HPDE6-E6E7 (cell line): ENCODE data around the gene ATP5F1C.
"Not testable (repeated sequence)": the region's sequence is repeated elsewhere in the genome, so short reads cannot be mapped to it uniquely, and the experiment has no call there.

Source experiments
- DNase-seq: peaks from one replicate; pipeline ENCODE4 v3.0.0; 2011; ENCODE audit warnings: missing footprints; ENCODE audit errors: extremely low spot score

Gene ATP5F1C

GRCh38 chr10:7787857-7788638 is at the start of gene ATP5F1C, which contains the start of gene KIN:
Gene ATP5F1C, plus strand, starts transcription at chr10:7788177. Its CDS starts 31 bp downstream, at chr10:7788208.
Gene KIN, minus strand, starts transcription at chr10:7787993. Its CDS starts 60 bp downstream, at chr10:7787933.
- peak; percentile 73 for DNase-seq

GRCh38 chr10:7738536-7739407 is 49.2 kb upstream of the ATP5F1C start:
- DNase-seq, result no peak

GRCh38 chr10:7744307-7744706 is 43.7 kb upstream of the ATP5F1C start:
- no peak for DNase-seq

- not testable (repeated sequence) for DNase-seq
Measured at GRCh38 chr10:7748637-7749036, 39.3 kb upstream of the ATP5F1C start.

- no peak for DNase-seq
Measured at GRCh38 chr10:7750222-7750621, 37.8 kb upstream of the ATP5F1C start.

DNA sequence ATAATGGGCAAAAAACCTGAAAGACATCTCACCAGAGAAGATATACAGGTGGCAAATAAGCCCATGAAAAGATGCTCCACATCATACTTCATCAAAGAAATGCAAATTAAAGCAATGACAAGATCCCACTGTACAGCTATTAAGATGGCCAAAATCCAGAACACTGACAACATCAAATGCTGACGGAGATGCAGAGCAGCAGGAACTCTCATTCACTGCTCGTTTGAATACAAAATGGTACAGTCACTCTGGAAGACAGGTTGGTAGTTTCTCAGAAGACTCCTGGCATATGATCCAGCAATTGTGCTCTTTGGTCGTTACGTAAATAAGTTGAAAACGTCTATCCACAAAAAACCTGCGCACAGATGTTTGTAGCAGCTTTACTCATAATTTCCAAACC is 35.7 kb upstream of the ATP5F1C start:
- no peak for DNase-seq

- no peak for DNase-seq
Measured at GRCh38 chr10:7755103-7755502, 32.9 kb upstream of the ATP5F1C start.

DNA sequence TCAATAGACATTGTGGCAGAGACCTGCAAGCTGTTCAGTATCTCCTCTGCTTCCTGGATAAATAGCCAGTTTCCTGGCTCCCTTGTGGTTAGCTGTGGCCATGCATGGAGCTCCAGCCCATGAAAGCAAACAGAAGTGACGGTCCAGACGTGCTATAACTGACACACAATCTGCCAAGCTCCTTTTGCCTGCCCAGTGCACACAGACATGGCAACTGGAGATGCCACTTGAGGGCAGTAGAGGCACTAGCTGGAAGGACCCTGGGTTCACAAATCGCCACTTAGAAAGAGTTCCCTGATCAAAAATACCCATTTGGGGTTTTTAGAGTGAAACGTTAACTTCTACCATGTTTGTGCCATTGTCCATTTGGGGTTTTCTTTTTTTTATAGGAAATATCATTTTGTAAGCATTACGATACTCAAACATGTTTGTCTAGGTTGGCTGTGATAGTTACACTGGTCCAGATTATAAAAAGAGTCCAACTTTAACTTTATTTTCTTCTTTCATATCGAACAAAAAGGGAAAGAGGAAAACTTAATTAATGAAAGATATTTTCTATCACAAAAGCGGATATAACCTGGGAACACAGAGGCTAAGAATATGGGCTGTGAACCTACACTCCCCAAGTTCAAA is 31.5 kb upstream of the ATP5F1C start:
- DNase-seq, result peak; percentile 0

- DNase-seq, result no peak
Measured at GRCh38 chr10:7763929-7764328, 24.0 kb upstream of the ATP5F1C start.

GRCh38 chr10:7766241-7766640 is 21.7 kb upstream of the ATP5F1C start:
- no peak for DNase-seq

- no peak for DNase-seq
Measured at GRCh38 chr10:7767209-7767608, 20.8 kb upstream of the ATP5F1C start.

- DNase-seq, result no peak
Measured at GRCh38 chr10:7768417-7768816, 19.6 kb upstream of the ATP5F1C start.

DNA sequence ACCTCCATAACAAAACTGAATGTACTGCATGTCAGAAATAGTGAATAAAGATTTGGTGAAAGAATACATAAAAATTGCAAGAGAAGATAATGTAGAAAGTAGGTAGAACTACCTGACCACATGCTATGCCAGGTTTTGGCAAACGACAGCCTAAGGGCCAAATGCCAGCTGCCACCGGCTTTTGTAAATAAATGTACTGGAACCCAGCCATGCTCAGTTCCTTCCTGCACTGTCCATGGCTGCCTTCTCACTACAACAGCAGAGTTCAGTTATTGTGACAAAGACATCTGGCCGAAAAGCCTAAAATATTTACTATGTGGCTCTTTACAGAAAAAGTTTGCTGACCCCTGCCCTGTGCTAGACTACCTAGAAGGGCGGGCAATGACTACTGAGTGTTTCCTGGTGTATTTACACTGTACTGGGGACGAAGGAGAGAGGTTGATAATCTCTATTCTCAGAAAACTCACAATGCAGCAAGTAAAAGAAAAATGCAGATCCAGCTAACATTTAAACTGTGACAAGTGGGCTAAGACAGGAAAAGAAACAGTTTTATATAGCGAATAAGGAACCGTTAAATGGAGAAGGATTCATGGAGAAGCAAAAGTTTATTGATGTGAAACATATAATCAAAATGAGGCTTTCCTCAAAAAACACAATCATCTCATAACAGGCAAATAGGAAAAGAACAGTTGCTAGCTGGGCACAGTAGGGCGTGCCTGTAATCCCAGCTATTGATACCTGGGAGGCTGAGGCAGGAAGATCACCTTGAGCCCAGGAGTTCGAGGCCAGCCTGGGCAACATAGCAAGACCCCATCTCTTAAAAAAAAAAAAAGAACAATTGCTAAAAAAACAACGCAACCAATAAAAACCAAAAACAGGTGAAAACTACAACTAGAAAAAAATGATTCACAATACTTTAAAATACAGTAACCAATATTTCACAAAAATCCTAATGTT is 13.9 kb upstream of the ATP5F1C start:
- DNase-seq, result no peak

- no peak for DNase-seq
Measured at GRCh38 chr10:7776777-7777176, 11.2 kb upstream of the ATP5F1C start.

- not testable (repeated sequence) for DNase-seq
Measured at GRCh38 chr10:7782194-7782593, 5.8 kb upstream of the ATP5F1C start.

DNA sequence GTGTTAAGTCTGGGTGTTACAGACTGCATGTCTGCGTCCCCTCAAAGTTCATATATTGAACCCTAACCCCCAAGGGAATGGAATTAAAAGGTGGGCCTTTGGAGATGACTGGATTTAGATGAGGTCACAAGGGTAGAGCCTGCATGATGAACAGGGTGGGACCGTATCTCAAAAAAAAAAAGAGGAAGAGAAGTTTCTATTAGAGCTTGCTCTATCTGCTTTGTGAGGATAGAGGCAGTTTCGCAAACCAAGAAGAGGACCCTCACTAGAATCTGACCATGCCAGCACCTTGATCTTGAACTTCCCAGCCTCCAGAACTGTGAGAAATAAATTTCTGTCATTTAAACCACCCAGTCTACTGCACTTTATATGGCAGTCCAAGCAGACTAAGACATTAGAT is 1.5 kb upstream of the ATP5F1C start:
- no peak for DNase-seq

DNA sequence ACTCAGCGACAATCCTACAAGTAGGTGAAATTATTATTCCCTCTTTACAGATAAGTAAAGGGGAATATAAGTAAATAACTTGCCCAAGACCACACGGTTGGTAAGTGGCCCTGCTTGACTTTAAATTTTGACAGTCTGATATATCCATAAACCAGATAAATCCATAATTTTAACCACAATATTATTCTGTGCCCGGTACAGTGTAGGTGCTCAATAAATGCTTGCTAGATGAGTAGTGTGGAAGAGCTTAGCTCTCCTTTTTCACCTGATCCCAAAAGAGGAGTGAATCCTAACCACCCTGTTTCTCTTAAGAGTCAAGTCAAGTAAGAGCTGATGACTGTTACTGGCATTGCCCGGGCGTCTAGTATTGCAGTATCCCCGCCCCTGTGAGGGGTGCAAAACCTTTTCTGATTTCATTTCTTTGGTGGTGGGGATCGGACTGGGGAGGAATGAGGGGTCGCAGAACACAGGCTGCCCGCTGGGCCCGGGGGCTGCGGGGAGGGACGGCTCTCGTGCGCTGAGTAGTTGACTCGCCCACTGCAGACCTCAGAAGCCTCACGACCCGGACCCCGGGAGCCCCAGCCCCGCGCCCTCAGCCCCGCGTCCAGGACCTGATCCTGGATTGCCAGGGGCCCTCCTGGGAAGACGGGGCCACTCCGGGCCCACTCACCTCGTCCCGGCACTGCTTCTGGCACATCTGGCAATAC is 674 bp upstream of the ATP5F1C start:
- DNase-seq, result peak; percentile 3

- peak; percentile 3 for DNase-seq
Measured at GRCh38 chr10:7788639-7789286, 786 bp downstream of the ATP5F1C start.

DNA sequence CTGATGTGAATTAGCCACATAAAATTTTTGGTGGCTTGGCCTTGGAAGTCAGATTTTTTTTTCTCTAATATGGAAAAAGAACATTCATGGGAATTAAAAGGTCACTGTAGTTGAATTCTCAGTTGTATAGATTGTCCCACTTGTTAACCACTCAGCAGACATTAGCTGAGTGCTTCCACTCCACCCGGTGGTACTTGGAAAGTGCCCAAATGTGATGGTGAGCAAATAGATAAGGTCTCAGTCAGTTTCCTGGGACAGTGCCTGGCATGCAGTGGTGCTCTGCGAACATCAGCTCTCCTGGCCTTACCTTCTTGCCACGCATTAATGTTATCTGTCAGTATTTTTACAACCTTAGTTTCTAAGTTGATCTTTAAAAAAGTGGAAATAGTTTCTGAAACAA is 1.4 kb downstream of the ATP5F1C start:
- DNase-seq, result no peak

GRCh38 chr10:7792541-7792940 is 4.6 kb downstream of the ATP5F1C start:
- no peak for DNase-seq
